Thymus (tissue), 11 donors: ENCODE measurements around the gene ATF6B. TPM values are rescaled to one million over a fixed set of nuclear protein-coding genes. Genes with fewer than 3 reads are reported as not detected.

Experiments
- DNase-seq, 9 donors: peaks; one replicate each; pipeline ENCODE4 v3.0.0-alpha.2; 2013; ENCODE audit warnings: low spot score in 9 of 9, low read depth in 6 of 9, missing footprints in 1 of 9
- H3K27ac ChIP-seq, 2 donors: one replicate each; pipeline ENCODE4 v1.5.1; 2013; ENCODE audit warnings: control low read depth in 1 of 2, low read depth in 1 of 2, low read length in 1 of 2, mild to moderate bottlenecking in 1 of 2, moderate library complexity in 1 of 2
- H3K27me3 ChIP-seq, 2 donors: one replicate each; pipeline ENCODE4 v1.5.1; 2013; ENCODE audit warnings: low read length in 1 of 2; ENCODE audit not compliant: control insufficient read depth in 2 of 2, insufficient read depth in 1 of 2
- H3K36me3 ChIP-seq, 2 donors: one replicate each; pipeline ENCODE4 v1.5.1; 2013; ENCODE audit warnings: low read length in 1 of 2, mild to moderate bottlenecking in 1 of 2, moderate library complexity in 1 of 2; ENCODE audit not compliant: control insufficient read depth in 2 of 2, insufficient read depth in 2 of 2
- H3K4me1 ChIP-seq, 2 donors: one replicate each; pipeline ENCODE4 v1.5.1; 2013; ENCODE audit warnings: low read length in 2 of 2; ENCODE audit not compliant: control insufficient read depth in 2 of 2, insufficient read depth in 2 of 2
- H3K4me3 ChIP-seq, 2 donors: one replicate each; pipeline ENCODE4 v1.5.1; 2013; ENCODE audit warnings: low read length in 2 of 2, control low read depth in 1 of 2, mild to moderate bottlenecking in 1 of 2
- H3K9me3 ChIP-seq, 2 donors: one replicate each; pipeline ENCODE4 v1.5.1; 2013; ENCODE audit warnings: low read length in 1 of 2, mild to moderate bottlenecking in 1 of 2; ENCODE audit not compliant: control insufficient read depth in 2 of 2, insufficient read depth in 1 of 2
- WGBS: extraction: QIAGEN DNeasy Blood & Tissue Kit; methylation state at CpG from one replicate; pipeline ENCODE4 v1.1.7; 2013; 5-methylcytosine and 5-hydroxymethylcytosine counted together
- polyA plus RNA-seq: library from polyadenylated mRNA; stranded (reverse); fragments of 200-250 nt; gene quantifications from one replicate; pipeline ENCODE4 v1.2.3, GENCODE V29; 2013
- total RNA-seq: library from RNA; stranded (reverse); fragments of 120-200 nt; gene quantifications from one replicate; pipeline ENCODE4 v1.2.4, GENCODE V29; 2013
- donor health status: healthy.

Gene ATF6B
- total and polyA plus RNA-seq, 2 donors, result 16.0 to 49.2 TPM

DNA sequence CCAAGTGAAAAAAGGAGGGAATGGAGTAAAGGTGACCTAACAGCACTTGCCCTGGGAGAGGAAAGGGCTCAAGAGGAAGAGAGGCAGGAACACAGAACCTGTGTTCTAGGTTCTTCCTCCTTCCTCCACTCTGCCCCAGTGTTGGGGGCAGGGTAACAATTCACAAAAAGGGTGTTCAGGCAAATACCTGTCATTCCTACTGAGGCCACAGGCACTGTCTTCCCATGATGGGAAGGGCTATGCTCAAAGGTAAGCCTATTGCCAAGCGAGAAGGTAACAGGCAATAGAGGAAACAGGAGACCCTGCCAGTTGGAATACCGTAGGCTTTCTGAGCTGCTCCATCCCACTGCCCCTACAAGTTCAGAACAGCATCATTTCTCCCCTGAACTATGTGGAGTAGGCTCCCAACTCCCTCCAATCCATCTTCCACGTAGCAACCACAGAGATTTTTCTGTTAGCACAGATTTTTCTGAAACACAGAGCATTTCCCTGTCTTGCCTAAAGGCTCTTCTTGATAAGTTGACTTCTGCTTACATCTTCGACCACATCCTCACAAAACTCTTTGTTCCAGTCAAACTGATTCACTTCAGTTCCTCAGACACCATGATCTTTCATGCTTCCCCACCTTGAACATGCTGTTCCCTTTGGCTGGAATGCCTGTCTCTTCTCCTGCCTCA lies 45.1 kb upstream of the ATF6B start:
- H3K4me1 ChIP-seq, result peaks cover 20 to 37% of the 10 kb centered on the region in 2 donors
- H3K9me3 ChIP-seq, result peaks cover 0 to 4% of the 10 kb centered on the region in 2 donors
- peak overlapping the region; percentile 8 to 54 for H3K27ac ChIP-seq
- 80% methylated on average over 4 of the region's 4 CpGs for WGBS
- peaks cover 30 to 33% of the 10 kb centered on the region in 2 donors for H3K36me3 ChIP-seq
- DNase-seq, result no peak
- H3K4me3 ChIP-seq, result no peak overlapping the region
- H3K27me3 ChIP-seq, result no peaks in the 10 kb centered on the region

DNA sequence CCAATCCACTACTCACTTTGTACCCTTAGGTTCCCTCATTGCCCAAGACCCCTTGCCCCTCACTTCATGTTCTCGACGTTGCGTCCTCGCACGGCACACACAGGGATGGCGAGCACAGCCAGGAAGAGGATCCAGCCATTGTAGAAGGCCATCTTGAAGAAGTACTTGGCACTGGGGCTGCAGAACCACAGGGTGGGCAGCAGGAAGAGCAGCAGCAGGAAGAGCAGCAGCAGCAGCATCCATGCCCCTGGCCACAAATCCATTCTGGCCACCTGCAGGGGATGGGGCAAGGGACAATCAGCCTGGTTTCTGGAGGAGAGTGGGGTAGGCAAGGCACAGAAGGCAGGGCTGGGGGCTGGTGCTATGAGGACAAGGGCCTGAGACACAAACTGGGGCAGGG lies 43.2 kb upstream of the ATF6B start:
- no peak overlapping the region for H3K27ac ChIP-seq

DNA sequence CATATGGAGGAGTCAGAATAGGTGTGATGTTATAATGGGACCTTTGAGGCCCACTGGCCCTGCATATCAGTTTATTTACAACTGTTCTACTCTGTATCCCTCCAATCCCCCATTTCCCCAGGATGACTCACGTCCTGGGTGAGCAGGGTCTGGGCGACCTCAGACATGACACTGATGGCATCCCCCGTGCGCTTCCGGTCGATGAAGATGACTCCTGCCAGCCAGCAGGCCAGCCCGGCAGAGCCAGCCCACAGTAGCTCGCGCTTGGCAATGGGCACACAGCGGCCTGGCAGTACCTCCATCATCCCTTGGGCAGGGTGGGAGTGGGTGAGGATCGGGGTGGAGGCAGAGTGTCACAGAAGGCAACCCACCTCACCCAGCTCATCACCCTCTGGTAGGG lies 42.2 kb upstream of the ATF6B start:
- no peak for DNase-seq
- Histone ChIP-seq H3K27ac (no peak overlapping the region), H3K4me3 (no peak overlapping the region), H3K36me3 (peaks cover 53 to 56% of the 10 kb centered on the region in 2 donors), H3K9me3 (no peaks in the 10 kb centered on the region), H3K4me1 (peaks cover 9 to 18% of the 10 kb centered on the region in 2 donors), H3K27me3 (no peaks in the 10 kb centered on the region)
- 98% methylated on average over 11 of the region's 11 CpGs for WGBS

More for the DNA sequence above, 43.2 kb upstream of the ATF6B start:
- peaks cover 0 to 4% of the 10 kb centered on the region in 2 donors for H3K9me3 ChIP-seq
- no peak overlapping the region for H3K4me3 ChIP-seq
- peaks cover 47 to 51% of the 10 kb centered on the region in 2 donors for H3K36me3 ChIP-seq
- peaks cover 12 to 23% of the 10 kb centered on the region in 2 donors for H3K4me1 ChIP-seq
- no peaks in the 10 kb centered on the region for H3K27me3 ChIP-seq
- 98% methylated on average over 6 of the region's 6 CpGs for whole genome bisulfite sequencing
- no peak for DNase-seq

DNA sequence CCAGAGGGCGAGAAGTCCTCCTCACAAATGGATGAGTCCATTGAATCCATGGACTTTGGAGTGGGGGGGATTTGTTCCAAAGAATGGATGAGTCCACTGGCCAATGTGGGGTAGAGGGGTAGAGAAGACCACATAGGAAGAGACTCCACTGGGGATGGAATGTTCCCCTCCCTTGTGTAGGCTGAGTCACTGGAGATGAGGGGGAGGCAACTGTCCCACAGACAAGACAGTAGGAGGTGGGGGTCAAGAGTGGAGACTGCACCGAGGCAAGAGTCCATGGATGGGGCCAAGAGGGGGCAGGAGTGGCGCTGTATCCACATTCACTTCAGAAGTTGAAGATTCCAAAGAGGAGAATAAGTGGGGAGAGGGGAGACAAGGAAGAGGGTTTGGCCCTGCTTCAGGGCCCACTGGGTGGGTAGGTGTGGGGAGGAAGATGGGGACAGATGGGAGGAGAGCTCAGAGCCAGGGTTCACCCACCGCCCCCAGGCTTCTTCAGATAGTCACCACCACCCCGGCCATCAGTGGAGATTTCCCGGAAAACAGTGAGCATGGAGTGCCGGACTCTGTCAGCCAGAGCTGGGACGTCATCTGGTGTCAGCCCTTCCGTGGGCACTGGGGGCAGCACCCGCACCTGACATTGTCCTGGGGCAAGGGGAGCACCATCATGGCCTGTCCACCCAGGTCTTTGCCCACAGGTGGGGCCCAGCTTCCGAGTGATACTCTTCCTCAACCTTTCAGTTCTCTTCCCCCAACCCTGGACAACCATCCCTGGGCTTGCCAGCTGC lies 41.0 kb upstream of the ATF6B start:
- H3K4me3 ChIP-seq, result no peak overlapping the region
- H3K36me3 ChIP-seq, result peaks cover 56 to 57% of the 10 kb centered on the region in 2 donors
- 97% methylated on average over 11 of the region's 11 CpGs for WGBS
- no peak overlapping the region for H3K27ac ChIP-seq
- no peaks in the 10 kb centered on the region for H3K9me3 ChIP-seq
- peaks cover 0 to 13% of the 10 kb centered on the region in 2 donors for H3K4me1 ChIP-seq
- H3K27me3 ChIP-seq, result no peaks in the 10 kb centered on the region
- DNase-seq, result no peak

DNA sequence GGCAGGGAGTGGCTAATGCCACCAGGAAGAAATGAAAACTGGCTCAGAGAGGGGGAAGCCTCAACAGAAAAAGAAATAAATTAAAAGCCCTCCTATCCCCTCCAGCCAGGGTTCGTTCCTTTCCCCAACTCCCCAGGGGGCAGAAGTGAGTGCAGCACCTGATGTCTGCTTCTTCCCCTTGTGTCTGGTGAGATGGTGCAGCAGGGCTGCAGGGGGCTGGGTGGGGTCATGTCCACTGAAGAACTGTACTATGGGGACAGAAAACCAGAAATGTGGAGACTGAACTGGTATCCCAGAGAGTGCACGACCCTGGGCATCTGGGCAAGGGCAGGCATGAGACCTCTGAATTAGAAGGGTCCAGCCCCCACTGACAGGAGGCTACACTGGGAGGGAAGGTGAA lies 40.3 kb upstream of the ATF6B start:
- DNase-seq, result no peak
- H3K27ac ChIP-seq, result no peak overlapping the region
- no peaks in the 10 kb centered on the region for H3K9me3 ChIP-seq
- no peaks in the 10 kb centered on the region for H3K27me3 ChIP-seq
- H3K4me1 ChIP-seq, result peaks cover 0 to 7% of the 10 kb centered on the region in 2 donors
- peaks cover 56 to 62% of the 10 kb centered on the region in 2 donors for H3K36me3 ChIP-seq
- WGBS, result 90% methylated on average over 2 of the region's 2 CpGs
- H3K4me3 ChIP-seq, result no peak overlapping the region

DNA sequence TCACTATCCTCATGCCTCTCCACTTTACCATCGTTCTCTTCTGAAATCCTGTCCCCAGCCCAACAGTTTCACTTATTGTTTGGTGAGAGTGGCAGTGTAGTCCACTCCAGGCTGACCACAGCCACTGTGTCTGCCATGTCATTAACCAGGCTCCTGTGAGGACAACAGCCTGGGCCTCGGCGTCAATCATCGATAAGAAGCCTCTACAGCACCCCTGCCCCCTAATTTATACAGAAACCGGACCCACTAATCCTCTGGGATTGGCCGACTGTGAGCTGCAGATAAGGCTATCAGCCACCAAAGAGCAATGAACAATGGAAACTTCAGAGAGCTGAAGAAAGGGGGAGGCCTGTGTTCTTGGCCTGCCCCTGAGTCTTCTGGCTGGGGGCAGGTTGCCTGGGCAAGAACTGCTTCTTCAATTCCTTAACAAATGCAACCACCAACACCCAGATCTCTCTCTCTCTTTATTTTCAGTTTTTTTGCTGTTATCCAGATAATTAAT lies 39.8 kb upstream of the ATF6B start:
- Histone ChIP-seq H3K27me3 (no peaks in the 10 kb centered on the region), H3K4me1 (peaks cover 0 to 2% of the 10 kb centered on the region in 2 donors), H3K9me3 (no peaks in the 10 kb centered on the region), H3K4me3 (no peak overlapping the region), H3K36me3 (peaks cover 61 to 67% of the 10 kb centered on the region in 2 donors), H3K27ac (no peak overlapping the region)
- 94% methylated on average over 6 of the region's 6 CpGs for WGBS
- DNase-seq, result no peak

DNA sequence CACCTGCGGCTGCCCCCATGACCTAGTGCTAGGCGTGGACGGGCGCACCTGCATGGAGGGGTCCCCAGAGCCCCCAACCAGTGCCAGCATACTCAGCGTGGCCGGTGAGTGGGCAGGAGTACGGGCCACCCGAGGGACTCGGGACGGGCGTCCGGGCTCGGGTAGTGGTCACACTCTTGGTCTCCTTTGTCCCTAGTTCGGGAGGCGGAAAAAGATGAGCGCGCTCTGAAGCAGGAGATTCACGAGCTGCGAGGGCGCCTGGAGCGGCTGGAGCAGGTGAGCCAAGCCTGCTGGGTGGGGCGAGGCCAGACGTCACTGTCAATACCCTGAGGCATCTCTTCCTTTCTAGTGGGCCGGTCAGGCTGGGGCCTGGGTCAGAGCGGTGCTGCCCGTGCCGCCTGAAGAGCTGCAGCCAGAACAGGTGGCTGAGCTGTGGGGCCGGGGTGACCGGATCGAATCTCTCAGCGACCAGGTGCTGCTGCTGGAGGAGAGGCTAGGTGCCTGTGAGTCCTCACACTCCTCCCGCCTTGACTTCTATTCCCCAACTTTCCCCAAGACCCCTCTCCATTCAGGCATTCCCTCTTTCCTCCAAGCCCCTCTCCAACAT lies 39.2 kb upstream of the ATF6B start:
- H3K9me3 ChIP-seq, result no peaks in the 10 kb centered on the region
- H3K4me1 ChIP-seq, result no peaks in the 10 kb centered on the region
- H3K36me3 ChIP-seq, result peaks cover 67 to 69% of the 10 kb centered on the region in 2 donors
- no peaks in the 10 kb centered on the region for H3K27me3 ChIP-seq
- DNase-seq, result no peak
- WGBS, result 97% methylated on average over 32 of the region's 32 CpGs
- no peak overlapping the region for H3K27ac ChIP-seq
- no peak overlapping the region for H3K4me3 ChIP-seq

DNA sequence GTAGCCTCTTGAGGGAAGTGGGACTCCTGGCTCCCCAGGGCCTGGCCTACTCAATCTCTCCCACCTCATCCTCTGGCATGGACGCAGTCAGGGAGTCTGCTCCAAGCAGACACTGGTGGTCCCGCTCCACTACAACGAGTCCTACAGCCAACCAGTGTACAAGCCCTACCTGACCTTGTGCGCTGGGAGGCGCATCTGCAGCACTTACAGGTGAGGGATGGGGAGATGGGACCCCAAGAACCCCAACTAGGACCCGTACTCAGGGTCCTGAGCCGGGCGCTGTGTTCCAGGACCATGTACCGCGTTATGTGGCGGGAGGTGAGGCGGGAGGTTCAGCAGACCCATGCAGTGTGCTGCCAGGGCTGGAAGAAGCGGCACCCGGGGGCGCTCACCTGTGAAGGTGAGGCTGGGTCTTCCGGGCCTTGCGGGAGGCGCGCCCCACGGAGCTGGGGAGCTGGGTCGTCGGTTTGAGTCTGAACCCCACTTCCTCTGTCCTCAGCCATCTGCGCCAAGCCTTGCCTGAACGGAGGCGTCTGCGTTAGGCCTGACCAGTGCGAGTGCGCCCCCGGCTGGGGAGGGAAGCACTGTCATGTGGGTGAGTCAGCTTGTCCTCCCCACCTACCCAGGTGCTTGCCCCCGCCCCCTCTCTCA lies 38.5 kb upstream of the ATF6B start:
- Histone ChIP-seq H3K9me3 (no peaks in the 10 kb centered on the region), H3K4me3 (no peak overlapping the region), H3K36me3 (peaks cover 67 to 69% of the 10 kb centered on the region in 2 donors), H3K4me1 (no peaks in the 10 kb centered on the region), H3K27me3 (no peaks in the 10 kb centered on the region), H3K27ac (no peak overlapping the region)
- 97% methylated on average over 30 of the region's 30 CpGs for WGBS
- DNase-seq, result no peak
